Thyroid gland (tissue), 4 donors: ENCODE results near the gene TIMM21. TPM values are rescaled to one million over a fixed set of nuclear protein-coding genes. Genes with fewer than 3 reads are reported as not detected.

Source experiments
- DNase-seq, 2 donors: peaks; one replicate each; pipeline ENCODE4 v3.0.0-alpha.2; 2019
- H3K27ac ChIP-seq, 3 donors: fragments of 200-600 bp; sonication (generic); 1 replicate in 2 of 3; 2 replicates in 1 of 3; pipeline ENCODE4 v1.5.1; 2016 to 2019; ENCODE audit warnings: mild to moderate bottlenecking in 1 of 3, moderate library complexity in 1 of 3
- H3K27me3 ChIP-seq: fragments of 200-600 bp; sonication (generic); one replicate; pipeline ENCODE4 v1.5.1; 2019
- H3K36me3 ChIP-seq, 2 donors: fragments of 200-600 bp; sonication (generic); one replicate each; pipeline ENCODE4 v1.5.1; 2016 to 2019
- H3K4me1 ChIP-seq, 2 donors: fragments of 200-600 bp; sonication (generic); one replicate each; pipeline ENCODE4 v1.5.1; 2017 to 2019
- H3K4me3 ChIP-seq, 3 donors: fragments of 200-600 bp; sonication (generic); replicated peaks in 1 of 3; 1 replicate in 2 of 3; 2 replicates in 1 of 3; pipeline ENCODE4 v1.5.1; 2016; ENCODE audit warnings: mild to moderate bottlenecking in 1 of 3
- H3K9me3 ChIP-seq: fragments of 200-600 bp; sonication (generic); one replicate; pipeline ENCODE4 v1.5.1; 2017
- CTCF ChIP-seq, 6 experiments: fragments of 200-600 bp in 3 of 6; fragments of 450-650 bp in 3 of 6; sonication (generic) in 3 of 6; IDR thresholded peaks; one replicate each; pipeline ENCODE4 v1.5.1; 2016 to 2019; ENCODE audit warnings: antibody characterized with exemption in 6 of 6, mild to moderate bottlenecking in 2 of 6, inconsistent platforms in 1 of 6, moderate library complexity in 1 of 6
- POLR2A ChIP-seq, 2 donors: fragments of 450-650 bp; IDR thresholded peaks; one replicate each; pipeline ENCODE4 v1.6.1; 2017; ENCODE audit warnings: antibody characterized with exemption in 2 of 2, mild to moderate bottlenecking in 2 of 2, moderate library complexity in 1 of 2
- WGBS, 2 donors: methylation state at CpG; one replicate each; pipeline ENCODE4 v1.1.5; 2017; 5-methylcytosine and 5-hydroxymethylcytosine counted together
- intact Hi-C: fragments of 100-400 bp; cut with DNase I; formaldehyde crosslinking; loops from one replicate; pipeline ENCODE4 v1.15.1; 2023
- total RNA-seq, 4 donors: library from RNA; depleted of rRNA; stranded (reverse); fragments of >200 nt; gene quantifications; one replicate each; pipeline ENCODE4 v1.2.3, GENCODE V29; 2016

TIMM21 gene
- total RNA-seq, 4 donors from 2014 or later, result 18.2 to 47.0 (median 27.9) TPM

GRCh38 chr18:74114116-74114515 lies 34.2 kb upstream of the TIMM21 start:
- WGBS, 2 donors, result 36 to 42% methylated on average over 1 of the region's 1 CpG
- no peaks in the 10 kb centered on the region for H3K36me3 ChIP-seq

GRCh38 chr18:74115046-74115445 lies 33.3 kb upstream of the TIMM21 start:
- no peak for DNase-seq
- Histone ChIP-seq H3K36me3 (no peaks in the 10 kb centered on the region), H3K27ac (no peak overlapping the region), H3K9me3 (no peaks in the 10 kb centered on the region), H3K4me3 (no peak overlapping the region), H3K4me1 (no peaks in the 10 kb centered on the region), H3K27me3 (no peaks in the 10 kb centered on the region)
- WGBS, 2 donors, result 77 to 81% methylated on average over 4 of the region's 4 CpGs
- intact Hi-C loops, result no loop called here
- TF ChIP-seq POLR2A (IDR thresholded peaks at IDR 0.05) (no peak), CTCF (IDR thresholded peaks at IDR 0.05) (no peak)

More at GRCh38 chr18:74114116-74114515, 34.2 kb upstream of the TIMM21 start:
- no peak overlapping the region for H3K4me3 ChIP-seq
- H3K9me3 ChIP-seq, result no peaks in the 10 kb centered on the region
- H3K27ac ChIP-seq, result no peak overlapping the region
- DNase-seq, result no peak
- no peaks in the 10 kb centered on the region for H3K4me1 ChIP-seq
- no peaks in the 10 kb centered on the region for H3K27me3 ChIP-seq
- TF ChIP-seq CTCF (IDR thresholded peaks at IDR 0.05) (no peak), POLR2A (IDR thresholded peaks at IDR 0.05) (no peak)
- intact Hi-C loops, result no loop called here

GRCh38 chr18:74116633-74117554 lies 31.4 kb upstream of the TIMM21 start:
- peak in 1 of 2 donors; percentile 13 for DNase-seq
- Histone ChIP-seq H3K27ac (no peak overlapping the region), H3K36me3 (no peaks in the 10 kb centered on the region), H3K4me1 (no peaks in the 10 kb centered on the region), H3K27me3 (no peaks in the 10 kb centered on the region), H3K9me3 (no peaks in the 10 kb centered on the region), H3K4me3 (no peak overlapping the region)
- peak in 3 of 6 experiments; percentile 30 to 53 (median 42) for TF ChIP-seq CTCF (IDR thresholded peaks at IDR 0.05)
- no peak for TF ChIP-seq POLR2A (IDR thresholded peaks at IDR 0.05)
- 29 to 32% methylated on average over 9 of the region's 9 CpGs for WGBS, 2 donors
- intact Hi-C loops, result no loop called here

- Histone ChIP-seq H3K4me1 (no peaks in the 10 kb centered on the region), H3K27ac (no peak overlapping the region), H3K4me3 (no peak overlapping the region), H3K27me3 (no peaks in the 10 kb centered on the region), H3K9me3 (no peaks in the 10 kb centered on the region), H3K36me3 (no peaks in the 10 kb centered on the region)
- no peak for TF ChIP-seq CTCF (IDR thresholded peaks at IDR 0.05)
- TF ChIP-seq POLR2A (IDR thresholded peaks at IDR 0.05), result no peak
- WGBS, 2 donors, result 95 to 97% methylated on average over 6 of the region's 6 CpGs
- no peak for DNase-seq
- intact Hi-C loops, result no loop called here
Measured at GRCh38 chr18:74123200-74123599, 25.1 kb upstream of the TIMM21 start.

- Histone ChIP-seq H3K9me3 (no peaks in the 10 kb centered on the region), H3K27me3 (no peaks in the 10 kb centered on the region), H3K27ac (no peak overlapping the region), H3K4me3 (no peak overlapping the region), H3K36me3 (no peaks in the 10 kb centered on the region), H3K4me1 (no peaks in the 10 kb centered on the region)
- WGBS, 2 donors, result 68% methylated on average over 1 of the region's 1 CpG
- DNase-seq, result no peak
- TF ChIP-seq POLR2A (IDR thresholded peaks at IDR 0.05) (no peak), CTCF (IDR thresholded peaks at IDR 0.05) (no peak)
- intact Hi-C loops, result no loop called here
Measured at GRCh38 chr18:74124642-74125041, 23.7 kb upstream of the TIMM21 start.
